DOHH2 (cell line): Measurements from ENCODE around the gene SHC3.

ENCODE experiments used
- H3F3A ChIP-seq: fragments of 200-600 bp; sonication (generic), shearing (Covaris generic); 2 replicates; pipeline ENCODE4 v1.6.0; 2016; ENCODE audit warnings: antibody characterized with exemption, mild to moderate bottlenecking; ENCODE audit not compliant: control insufficient read depth, insufficient read depth
- H3K27ac ChIP-seq: fragments of 200-600 bp; sonication (generic); 2 replicates; pipeline ENCODE4 v1.5.1; 2014; ENCODE audit warnings: low read depth, mild to moderate bottlenecking, low read length, moderate library complexity
- H3K27me3 ChIP-seq: fragments of 200-600 bp; sonication (generic); 2 replicates; pipeline ENCODE4 v1.6.1; 2014; ENCODE audit warnings: mild to moderate bottlenecking, low read length, mixed read lengths; ENCODE audit not compliant: control insufficient read depth
- H3K36me3 ChIP-seq: fragments of 200-600 bp; sonication (generic); 2 replicates; pipeline ENCODE4 v1.6.1; 2014; ENCODE audit warnings: mild to moderate bottlenecking, low read length, moderate library complexity, mixed read lengths; ENCODE audit not compliant: control insufficient read depth
- H3K4me1 ChIP-seq: fragments of 200-600 bp; sonication (generic); 2 replicates; pipeline ENCODE4 v1.6.1; 2014; ENCODE audit warnings: mild to moderate bottlenecking, low read length, mixed read lengths; ENCODE audit not compliant: control insufficient read depth
- H3K4me2 ChIP-seq: fragments of 200-600 bp; sonication (generic); 2 replicates; pipeline ENCODE4 v1.6.0; 2014; ENCODE audit warnings: mild to moderate bottlenecking, low read length, moderate library complexity
- H3K4me3 ChIP-seq: fragments of 200-600 bp; sonication (generic); 2 replicates; pipeline ENCODE4 v1.5.1; 2014; ENCODE audit warnings: mild to moderate bottlenecking, low read length, mixed read lengths
- H3K79me2 ChIP-seq: fragments of 200-600 bp; sonication (generic); 2 replicates; pipeline ENCODE4 v1.6.1; 2014; ENCODE audit warnings: mild to moderate bottlenecking, low read length, mixed read lengths; ENCODE audit not compliant: control insufficient read depth
- H3K9me2 ChIP-seq: fragments of 200-600 bp; sonication (generic); replicated peaks from 2 replicates; pipeline ENCODE4 v1.6.1; 2014; ENCODE audit warnings: mild to moderate bottlenecking, low read length, mixed read lengths; ENCODE audit not compliant: control insufficient read depth
- H3K9me3 ChIP-seq: fragments of 200-600 bp; sonication (generic); 2 replicates; pipeline ENCODE4 v1.6.1; 2014; ENCODE audit warnings: antibody characterized with exemption, low read length, mixed read lengths; ENCODE audit not compliant: control insufficient read depth, insufficient read depth
- H4K20me1 ChIP-seq: fragments of 200-600 bp; sonication (generic); 2 replicates; pipeline ENCODE4 v1.6.0; 2014; ENCODE audit warnings: low read depth, mild to moderate bottlenecking, antibody characterized with exemption, low read length, moderate library complexity; ENCODE audit not compliant: control insufficient read depth, insufficient read depth
- CTCF ChIP-seq: fragments of 200-600 bp; sonication (generic); IDR thresholded peaks from one replicate; pipeline ENCODE4 v1.5.1; 2014; ENCODE audit warnings: antibody characterized with exemption, mild to moderate bottlenecking, low read depth, low read length; ENCODE audit not compliant: poor library complexity, severe bottlenecking
- EZH2phosphoT487 ChIP-seq: fragments of 200-600 bp; sonication (generic); IDR thresholded peaks from 2 replicates; pipeline ENCODE4 v1.6.1; 2017; ENCODE audit warnings: borderline replicate concordance, mild to moderate bottlenecking, antibody characterized with exemption, low read length, moderate library complexity, mixed read lengths

Gene SHC3

GRCh38 chr9:89189215-89189614, 10.6 kb upstream of the SHC3 start:
- peaks cover 4% of the 10 kb centered on the region for H3K27me3 ChIP-seq
- no peak overlapping the region for H3K27ac ChIP-seq
- H3K36me3 ChIP-seq: no peaks in the 10 kb centered on the region
- TF ChIP-seq EZH2phosphoT487 (no peak), CTCF (no peak)
- H3K79me2 ChIP-seq: no peaks in the 10 kb centered on the region
- no peaks in the 10 kb centered on the region for H3K4me1 ChIP-seq
- no peaks in the 10 kb centered on the region for H4K20me1 ChIP-seq
- H3K4me3 ChIP-seq: no peak overlapping the region
- no peaks in the 10 kb centered on the region for H3K9me2 ChIP-seq
- H3K9me3 ChIP-seq: no peaks in the 10 kb centered on the region
- no peaks in the 10 kb centered on the region for H3F3A ChIP-seq
- no peak overlapping the region for H3K4me2 ChIP-seq

GRCh38 chr9:89187950-89188349, 9.3 kb upstream of the SHC3 start:
- no peak overlapping the region for H3K27ac ChIP-seq
- no peaks in the 10 kb centered on the region for H3K36me3 ChIP-seq
- no peaks in the 10 kb centered on the region for H3K9me3 ChIP-seq
- no peaks in the 10 kb centered on the region for H3K4me1 ChIP-seq
- H4K20me1 ChIP-seq: no peaks in the 10 kb centered on the region
- H3K4me3 ChIP-seq: no peak overlapping the region
- peaks cover 4% of the 10 kb centered on the region for H3K27me3 ChIP-seq
- TF ChIP-seq EZH2phosphoT487 (no peak), CTCF (no peak)
- no peaks in the 10 kb centered on the region for H3K79me2 ChIP-seq
- H3K4me2 ChIP-seq: no peak overlapping the region
- no peaks in the 10 kb centered on the region for H3K9me2 ChIP-seq
- H3F3A ChIP-seq: no peaks in the 10 kb centered on the region

- no peaks in the 10 kb centered on the region for H3K4me1 ChIP-seq
- TF ChIP-seq CTCF: no peak
- TF ChIP-seq EZH2phosphoT487: no peak
- H3K9me2 ChIP-seq: no peaks in the 10 kb centered on the region
Observed at GRCh38 chr9:89187541-89187940, 8.9 kb upstream of the SHC3 start.

GRCh38 chr9:89186960-89187359, 8.3 kb upstream of the SHC3 start:
- H3K4me3 ChIP-seq: no peak overlapping the region
- H3K4me1 ChIP-seq: no peaks in the 10 kb centered on the region
- H3F3A ChIP-seq: no peaks in the 10 kb centered on the region
- no peaks in the 10 kb centered on the region for H3K9me3 ChIP-seq
- H3K27me3 ChIP-seq: peaks cover 4% of the 10 kb centered on the region
- no peaks in the 10 kb centered on the region for H3K9me2 ChIP-seq
- H3K79me2 ChIP-seq: no peaks in the 10 kb centered on the region
- H3K36me3 ChIP-seq: no peaks in the 10 kb centered on the region
- H3K4me2 ChIP-seq: no peak overlapping the region
- no peak for TF ChIP-seq EZH2phosphoT487
- TF ChIP-seq CTCF: no peak
- H3K27ac ChIP-seq: no peak overlapping the region
- no peaks in the 10 kb centered on the region for H4K20me1 ChIP-seq

More at GRCh38 chr9:89187541-89187940, 8.9 kb upstream of the SHC3 start:
- no peak overlapping the region for H3K4me3 ChIP-seq
- H3F3A ChIP-seq: no peaks in the 10 kb centered on the region
- peaks cover 4% of the 10 kb centered on the region for H3K27me3 ChIP-seq
- H3K9me3 ChIP-seq: no peaks in the 10 kb centered on the region
- H3K27ac ChIP-seq: no peak overlapping the region
- no peaks in the 10 kb centered on the region for H3K79me2 ChIP-seq
- H3K36me3 ChIP-seq: no peaks in the 10 kb centered on the region
- no peak overlapping the region for H3K4me2 ChIP-seq
- no peaks in the 10 kb centered on the region for H4K20me1 ChIP-seq
